Breast epithelium (tissue), 4 donors: Measurements from ENCODE around the gene ARHGAP9. TPM values are rescaled to one million over a fixed set of nuclear protein-coding genes. Genes with fewer than 3 reads are reported as not detected.
A peak's percentile ranks its signal among the peaks of the same experiment; 100 is the strongest.
"Not testable (repeated sequence)": the region's sequence is repeated elsewhere in the genome, so short reads cannot be mapped to it uniquely, and the experiment has no call there.

Experiments used
- DNase-seq, 2 donors: peaks; one replicate each; pipeline ENCODE4 v3.0.0-alpha.2; 2019; ENCODE audit warnings: low spot score in 2 of 2
- H3K27ac ChIP-seq, 2 donors: fragments of 200-600 bp; sonication (generic) in 1 of 2; one replicate each; pipeline ENCODE4 v1.5.1; 2016 to 2019; ENCODE audit warnings: mild to moderate bottlenecking in 1 of 2
- H3K27me3 ChIP-seq, 2 donors: fragments of 200-600 bp; sonication (generic) in 1 of 2; one replicate each; pipeline versions ENCODE4 v1.5.1 to v1.6.0; 2017 to 2019; ENCODE audit warnings: control low read depth in 1 of 2, mild to moderate bottlenecking in 1 of 2
- H3K36me3 ChIP-seq: fragments of 200-600 bp; one replicate; pipeline ENCODE4 v1.5.1; 2019
- H3K4me1 ChIP-seq, 2 donors: fragments of 200-600 bp; sonication (generic); one replicate each; pipeline ENCODE4 v1.5.1; 2016 to 2019; ENCODE audit warnings: control low read depth in 1 of 2
- H3K4me3 ChIP-seq, 3 donors: fragments of 200-600 bp; sonication (generic); 1 replicate in 2 of 3; 2 replicates in 1 of 3; pipeline ENCODE4 v1.5.1; 2016 to 2019; ENCODE audit warnings: mild to moderate bottlenecking in 3 of 3, moderate library complexity in 2 of 3
- H3K9me3 ChIP-seq, 2 donors: fragments of 200-600 bp; sonication (generic) in 1 of 2; one replicate each; pipeline ENCODE4 v1.5.1; 2016 to 2019; ENCODE audit warnings: control low read depth in 1 of 2
- POLR2A ChIP-seq: fragments of 450-650 bp; IDR thresholded peaks from one replicate; pipeline ENCODE4 v1.6.1; 2016; ENCODE audit warnings: antibody characterized with exemption, mild to moderate bottlenecking, moderate library complexity
- POLR2AphosphoS5 ChIP-seq, 3 donors: sonication (generic); formaldehyde crosslinking; IDR thresholded peaks; one replicate each; pipeline ENCODE4 v1.6.1; 2017; ENCODE audit warnings: antibody characterized with exemption in 3 of 3
- intact Hi-C: fragments of 100-400 bp; cut with DNase I; formaldehyde crosslinking; loops from one replicate; pipeline ENCODE4 v1.15.1; 2023; ENCODE audit warnings: low total_unique reads
- total RNA-seq, 3 donors: library from RNA; depleted of rRNA; stranded (reverse); fragments of >200 nt; gene quantifications; one replicate each; pipeline ENCODE4 v1.1.0, GENCODE V29; 2016
- TF ChIP-seq, protein P1 (sequence below), 3 donors: fragments of 450-650 bp; IDR thresholded peaks; one replicate each; pipeline ENCODE4 v1.5.1; 2016 to 2017; ENCODE audit warnings: antibody characterized with exemption in 3 of 3, mild to moderate bottlenecking in 3 of 3, moderate library complexity in 3 of 3

ARHGAP9 gene
- total RNA-seq, 3 donors from 2014 or later = 10.8 to 16.6 (median 11.1) TPM

DNA sequence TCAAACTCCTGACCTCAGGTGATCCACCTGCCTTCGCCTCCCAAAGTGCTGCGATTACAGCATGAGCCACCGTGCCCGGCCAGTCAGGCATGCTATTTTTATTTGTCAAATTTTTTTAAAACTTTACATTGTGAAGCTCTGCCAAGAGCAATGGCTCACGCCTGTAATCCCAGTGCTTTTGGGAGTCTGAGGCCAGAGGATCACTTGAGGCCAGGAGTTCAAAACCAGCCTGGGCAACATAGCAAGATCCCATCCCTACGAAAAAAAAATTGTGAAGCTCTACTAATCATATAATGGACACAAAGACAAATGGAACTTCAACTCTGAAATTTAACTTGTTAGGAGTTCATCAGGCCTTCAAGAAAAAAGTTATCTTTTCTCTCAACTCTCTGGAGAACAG is 50.7 kb downstream of the ARHGAP9 start:
- no peak for TF ChIP-seq POLR2A
- TF ChIP-seq, protein P1, sequence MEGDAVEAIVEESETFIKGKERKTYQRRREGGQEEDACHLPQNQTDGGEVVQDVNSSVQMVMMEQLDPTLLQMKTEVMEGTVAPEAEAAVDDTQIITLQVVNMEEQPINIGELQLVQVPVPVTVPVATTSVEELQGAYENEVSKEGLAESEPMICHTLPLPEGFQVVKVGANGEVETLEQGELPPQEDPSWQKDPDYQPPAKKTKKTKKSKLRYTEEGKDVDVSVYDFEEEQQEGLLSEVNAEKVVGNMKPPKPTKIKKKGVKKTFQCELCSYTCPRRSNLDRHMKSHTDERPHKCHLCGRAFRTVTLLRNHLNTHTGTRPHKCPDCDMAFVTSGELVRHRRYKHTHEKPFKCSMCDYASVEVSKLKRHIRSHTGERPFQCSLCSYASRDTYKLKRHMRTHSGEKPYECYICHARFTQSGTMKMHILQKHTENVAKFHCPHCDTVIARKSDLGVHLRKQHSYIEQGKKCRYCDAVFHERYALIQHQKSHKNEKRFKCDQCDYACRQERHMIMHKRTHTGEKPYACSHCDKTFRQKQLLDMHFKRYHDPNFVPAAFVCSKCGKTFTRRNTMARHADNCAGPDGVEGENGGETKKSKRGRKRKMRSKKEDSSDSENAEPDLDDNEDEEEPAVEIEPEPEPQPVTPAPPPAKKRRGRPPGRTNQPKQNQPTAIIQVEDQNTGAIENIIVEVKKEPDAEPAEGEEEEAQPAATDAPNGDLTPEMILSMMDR (IDR thresholded peaks at IDR 0.05) = no peak
- TF ChIP-seq POLR2AphosphoS5 (IDR thresholded peaks at IDR 0.05) = no peak
- Histone ChIP-seq H3K4me3 (peak overlapping the region in 1 of 3 donors; percentile 97), H3K27me3 (no peaks in the 10 kb centered on the region), H3K9me3 (no peaks in the 10 kb centered on the region), H3K27ac (peak overlapping the region in 1 of 2 donors; percentile 97), H3K4me1 (peaks cover 0 to 8% of the 10 kb centered on the region in 2 donors), H3K36me3 (no peaks in the 10 kb centered on the region)
- no peak for DNase-seq
- intact Hi-C loops = no loop called here

DNA sequence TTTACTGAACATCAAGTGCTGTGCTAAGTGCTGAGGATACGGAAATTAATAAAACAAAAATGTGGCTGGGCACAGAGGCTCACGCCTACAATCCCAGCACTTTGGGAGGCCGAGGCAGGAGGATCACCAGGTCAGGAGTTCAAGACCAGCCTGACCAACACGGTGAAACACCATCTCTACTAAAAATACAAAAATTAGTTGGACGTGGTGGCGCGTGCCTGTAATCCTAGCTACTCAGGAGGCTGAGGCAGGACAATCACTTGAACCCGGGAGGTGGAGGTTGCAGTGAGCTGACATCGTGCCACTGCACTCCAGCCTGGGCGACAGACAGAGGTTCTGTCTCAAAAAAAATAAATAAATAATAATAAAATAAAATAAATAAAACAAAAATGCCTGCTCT is 52.7 kb downstream of the ARHGAP9 start:
- H3K36me3 ChIP-seq, H3K27me3 ChIP-seq, H3K4me1 ChIP-seq, H3K9me3 ChIP-seq, H3K4me3 ChIP-seq, DNase-seq, intact Hi-C loops, H3K27ac ChIP-seq: not testable (repeated sequence)

Other genes with a start within 250 kb of the ARHGAP9 start
- 1 to 10 TPM in 2 of 3 donors, under 1 TPM in 1; 0.98 to 3.2 (median 1.6) TPM for gene STAC3, start 228.7 kb downstream of the ARHGAP9 start, total RNA-seq
- gene R3HDM2, start 48.8 kb downstream of the ARHGAP9 start, total RNA-seq = 10 to 100 TPM; 31.6 to 43.0 (median 35.7) TPM
- not detected for gene INHBC, start 45.1 kb downstream of the ARHGAP9 start, total RNA-seq
- not detected for gene INHBE, start 24.6 kb downstream of the ARHGAP9 start, total RNA-seq
- 1 to 10 TPM in 2 of 3 donors, under 1 TPM in 1; 0.66 to 2.1 (median 1.2) TPM for gene GLI1, start 20.1 kb downstream of the ARHGAP9 start, total RNA-seq
- 10 to 100 TPM; 39.2 to 65.9 (median 60.2) TPM for gene MARS1, start 8.2 kb upstream of the ARHGAP9 start, total RNA-seq
- 10 to 100 TPM; 39.0 to 58.4 (median 51.2) TPM for gene DDIT3, start 40.6 kb upstream of the ARHGAP9 start, total RNA-seq
- 10 to 100 TPM; 12.6 to 26.1 (median 19.7) TPM for gene MBD6, start 43.0 kb upstream of the ARHGAP9 start, total RNA-seq
- 100 to 1,000 TPM; 108 to 138 (median 131) TPM for gene DCTN2, start 67.3 kb upstream of the ARHGAP9 start, total RNA-seq
- 1 to 10 TPM in 1 of 3 donors, under 1 TPM in 1, not detected in 1; 0.98 to 1.2 TPM for gene KIF5A, start 70.2 kb upstream of the ARHGAP9 start, total RNA-seq
- gene PIP4K2C, start 111.3 kb upstream of the ARHGAP9 start, total RNA-seq = 10 to 100 TPM; 13.8 to 26.9 (median 24.6) TPM
- gene DTX3, start 125.0 kb upstream of the ARHGAP9 start, total RNA-seq = 10 to 100 TPM in 2 of 3 donors, 1 to 10 TPM in 1; 3.0 to 35.1 (median 25.9) TPM
- gene ARHGEF25, start 131.6 kb upstream of the ARHGAP9 start, total RNA-seq = 10 to 100 TPM in 2 of 3 donors, 1 to 10 TPM in 1; 8.3 to 28.2 (median 19.2) TPM
- 1 to 10 TPM; 1.1 to 2.6 (median 1.2) TPM for gene B4GALNT1, start 153.3 kb upstream of the ARHGAP9 start, total RNA-seq
- gene OS9, start 214.3 kb upstream of the ARHGAP9 start, total RNA-seq = 100 to 1,000 TPM; 184 to 431 (median 213) TPM